ENCODE measurements around the gene MTHFSD.

The MTHFSD gene

GRCh38 chr16:86500708-86501510, 54.1 kb downstream of the MTHFSD start:
- no peak for DNase-seq

- DNase-seq = no peak
These were observed 54.9 kb downstream of the MTHFSD start for GRCh38 chr16:86499889-86500707.

- no peak for DNase-seq
These were observed 55.6 kb downstream of the MTHFSD start for GRCh38 chr16:86499440-86499786.

- peak; percentile 57 for DNase-seq
These were observed 56.2 kb downstream of the MTHFSD start for GRCh38 chr16:86498671-86499439.

GRCh38 chr16:86498155-86498670, 56.8 kb downstream of the MTHFSD start:
- DNase-seq = no peak

- no peak for DNase-seq
These were observed 57.4 kb downstream of the MTHFSD start for GRCh38 chr16:86497551-86498021.

- DNase-seq = no peak
These were observed 58.0 kb downstream of the MTHFSD start for GRCh38 chr16:86496929-86497461.

- DNase-seq = no peak
These were observed 58.6 kb downstream of the MTHFSD start for GRCh38 chr16:86496262-86496928.

GRCh38 chr16:86495756-86496261, 59.2 kb downstream of the MTHFSD start:
- DNase-seq = no peak

- DNase-seq = no peak
These were observed 59.7 kb downstream of the MTHFSD start for GRCh38 chr16:86495357-86495701.

GRCh38 chr16:86494565-86495356, 60.3 kb downstream of the MTHFSD start:
- DNase-seq = no peak

GRCh38 chr16:86494039-86494564, 60.9 kb downstream of the MTHFSD start:
- DNase-seq = no peak

- DNase-seq = no peak
These were observed 61.9 kb downstream of the MTHFSD start for GRCh38 chr16:86492961-86493629.

- no peak for DNase-seq
These were observed 62.6 kb downstream of the MTHFSD start for GRCh38 chr16:86492267-86492960.

- DNase-seq = no peak
These were observed 63.4 kb downstream of the MTHFSD start for GRCh38 chr16:86491640-86492023.

- no peak for DNase-seq
These were observed 64.0 kb downstream of the MTHFSD start for GRCh38 chr16:86490859-86491639.

- no peak for DNase-seq
These were observed 69.3 kb downstream of the MTHFSD start for GRCh38 chr16:86485746-86486145.

GRCh38 chr16:86484240-86484639, 70.8 kb downstream of the MTHFSD start:
- DNase-seq = no peak

- no peak for DNase-seq
These were observed 73.4 kb downstream of the MTHFSD start for GRCh38 chr16:86481607-86482006.

Measured in femur (tissue), 1 donor.